ENCODE data around the gene FAM111A.

FAM111A gene

GRCh38 chr11:59185386-59185945 is 42.8 kb downstream of the FAM111A start:
- H4K20me1 ChIP-seq (ENCODE audit: insufficient read depth, low read length) = no peaks in the 10 kb centered on the region
- TF ChIP-seq EZH2 (IDR thresholded peaks at IDR 0.05; ENCODE audit: borderline replicate concordance, low read depth, low read length, severe bottlenecking) (no peak), CTCF (IDR thresholded peaks at IDR 0.05; ENCODE audit: borderline replicate concordance, extremely low read depth, low read length, poor library complexity, severe bottlenecking) (no peak)
- DNase-seq = no peak

GRCh38 chr11:59186130-59186594 is 43.5 kb downstream of the FAM111A start:
- no peaks in the 10 kb centered on the region for H3K36me3 ChIP-seq (ENCODE audit: insufficient read depth, low read length)
- H4K20me1 ChIP-seq (ENCODE audit: insufficient read depth, low read length) = no peaks in the 10 kb centered on the region

More at GRCh38 chr11:59185386-59185945, 42.8 kb downstream of the FAM111A start:
- H3K9ac ChIP-seq (ENCODE audit: low read depth, low read length) = no peak overlapping the region
- H3K4me3 ChIP-seq (ENCODE audit: low read depth in 1 of 2, low read length in 2 of 2) = no peak overlapping the region
- no peak overlapping the region for H2AFZ ChIP-seq (ENCODE audit: low read depth, low read length)
- no peaks in the 10 kb centered on the region for H3K9me3 ChIP-seq (ENCODE audit: insufficient read depth, low read length, severe bottlenecking)
- H3K27me3 ChIP-seq (ENCODE audit: insufficient read depth, low read length, poor library complexity) = no peaks in the 10 kb centered on the region
- no peak overlapping the region for H3K27ac ChIP-seq (ENCODE audit: low read length)
- no peak for ATAC-seq (ENCODE audit: insufficient read depth, low read depth)
- no peaks in the 10 kb centered on the region for H3K79me2 ChIP-seq (ENCODE audit: insufficient read depth, low read length)
- H3K4me2 ChIP-seq (ENCODE audit: insufficient read depth, low read length) = no peak overlapping the region
- H3K4me1 ChIP-seq (ENCODE audit: insufficient read depth, low read length) = no peaks in the 10 kb centered on the region
- H3K36me3 ChIP-seq (ENCODE audit: insufficient read depth, low read length) = no peaks in the 10 kb centered on the region

GRCh38 chr11:59187035-59187434 is 44.4 kb downstream of the FAM111A start:
- Histone ChIP-seq H3K27me3 (ENCODE audit: insufficient read depth, low read length, poor library complexity) (no peaks in the 10 kb centered on the region), H4K20me1 (ENCODE audit: insufficient read depth, low read length) (no peaks in the 10 kb centered on the region), H3K9me3 (ENCODE audit: insufficient read depth, low read length, severe bottlenecking) (no peaks in the 10 kb centered on the region), H3K36me3 (ENCODE audit: insufficient read depth, low read length) (no peaks in the 10 kb centered on the region), H3K79me2 (ENCODE audit: insufficient read depth, low read length) (no peaks in the 10 kb centered on the region), H2AFZ (ENCODE audit: low read depth, low read length) (no peak overlapping the region), H3K4me3 (ENCODE audit: low read depth in 1 of 2, low read length in 2 of 2) (no peak overlapping the region), H3K4me1 (ENCODE audit: insufficient read depth, low read length) (no peaks in the 10 kb centered on the region), H3K27ac (ENCODE audit: low read length) (no peak overlapping the region), H3K4me2 (ENCODE audit: insufficient read depth, low read length) (no peak overlapping the region), H3K9ac (ENCODE audit: low read depth, low read length) (no peak overlapping the region)
- DNase-seq (no peak), ATAC-seq (ENCODE audit: insufficient read depth, low read depth) (no peak)
- TF ChIP-seq EZH2 (IDR thresholded peaks at IDR 0.05; ENCODE audit: borderline replicate concordance, low read depth, low read length, severe bottlenecking) (no peak), CTCF (IDR thresholded peaks at IDR 0.05; ENCODE audit: borderline replicate concordance, extremely low read depth, low read length, poor library complexity, severe bottlenecking) (no peak)

More at GRCh38 chr11:59186130-59186594, 43.5 kb downstream of the FAM111A start:
- Histone ChIP-seq H3K4me1 (ENCODE audit: insufficient read depth, low read length) (no peaks in the 10 kb centered on the region), H3K27ac (ENCODE audit: low read length) (no peak overlapping the region), H3K27me3 (ENCODE audit: insufficient read depth, low read length, poor library complexity) (no peaks in the 10 kb centered on the region), H2AFZ (ENCODE audit: low read depth, low read length) (no peak overlapping the region), H3K4me3 (ENCODE audit: low read depth in 1 of 2, low read length in 2 of 2) (no peak overlapping the region), H3K9ac (ENCODE audit: low read depth, low read length) (no peak overlapping the region), H3K79me2 (ENCODE audit: insufficient read depth, low read length) (no peaks in the 10 kb centered on the region), H3K4me2 (ENCODE audit: insufficient read depth, low read length) (no peak overlapping the region), H3K9me3 (ENCODE audit: insufficient read depth, low read length, severe bottlenecking) (no peaks in the 10 kb centered on the region)
- TF ChIP-seq EZH2 (IDR thresholded peaks at IDR 0.05; ENCODE audit: borderline replicate concordance, low read depth, low read length, severe bottlenecking) (no peak), CTCF (IDR thresholded peaks at IDR 0.05; ENCODE audit: borderline replicate concordance, extremely low read depth, low read length, poor library complexity, severe bottlenecking) (peak; percentile 65)
- DNase-seq = peak; percentile 33
- ATAC-seq (ENCODE audit: insufficient read depth, low read depth) = peak; percentile 68; the same call in 2 of the 3 replicates

All from DND-41 (cell line).